Colonic mucosa (tissue), 4 donors: ENCODE results near the gene DGKI. TPM values are rescaled to one million over a fixed set of nuclear protein-coding genes. Genes with fewer than 3 reads are reported as not detected.

Experiments used
- DNase-seq: peaks from one replicate; pipeline ENCODE4 v3.0.0-alpha.2; 2020
- H3K27ac ChIP-seq: fragments of 200-600 bp; one replicate; pipeline ENCODE4 v1.8.0; 2021
- H3K27me3 ChIP-seq: fragments of 200-600 bp; one replicate; pipeline ENCODE4 v1.8.0; 2021
- H3K36me3 ChIP-seq: fragments of 200-600 bp; one replicate; pipeline ENCODE4 v1.8.0; 2021
- H3K4me1 ChIP-seq: fragments of 200-600 bp; one replicate; pipeline ENCODE4 v1.8.0; 2021; ENCODE audit warnings: mild to moderate bottlenecking
- H3K4me3 ChIP-seq: fragments of 200-600 bp; one replicate; pipeline ENCODE4 v1.8.0; 2021
- H3K9ac ChIP-seq, 2 donors: one replicate each; pipeline ENCODE4 v1.7.0; 2013; ENCODE audit warnings: control low read depth in 2 of 2, low read depth in 2 of 2, low read length in 2 of 2
- H3K9me3 ChIP-seq: fragments of 200-600 bp; one replicate; pipeline ENCODE4 v1.8.0; 2021
- intact Hi-C: fragments of 100-400 bp; cut with DNase I; formaldehyde crosslinking; loops from one replicate; pipeline ENCODE4 v1.14.1; 2022
- total RNA-seq, 2 donors: library from RNA; stranded (reverse); fragmentation: NEBNext Ultra II Directional in 1 of 2; extraction: Animal tissue kit (Norgen Biotek cat#: 25700) in 1 of 2; gene quantifications; one replicate each; pipeline ENCODE4 v1.2.1, GENCODE V29; 2021
- TF ChIP-seq, protein P1 (sequence below): fragments of 200-600 bp; IDR thresholded peaks from one replicate; pipeline ENCODE4 v1.8.0; 2022; ENCODE audit warnings: antibody characterized with exemption, mild to moderate bottlenecking
- donor health status: healthy.
- donor health status: DM: no; HTN: no; CAD: no.
- donor health status: DM: no; HTN: no; CAD: no.

Gene DGKI
- total RNA-seq, 2 donors from 2014 or later: 0.35 to 0.67 TPM

DNA sequence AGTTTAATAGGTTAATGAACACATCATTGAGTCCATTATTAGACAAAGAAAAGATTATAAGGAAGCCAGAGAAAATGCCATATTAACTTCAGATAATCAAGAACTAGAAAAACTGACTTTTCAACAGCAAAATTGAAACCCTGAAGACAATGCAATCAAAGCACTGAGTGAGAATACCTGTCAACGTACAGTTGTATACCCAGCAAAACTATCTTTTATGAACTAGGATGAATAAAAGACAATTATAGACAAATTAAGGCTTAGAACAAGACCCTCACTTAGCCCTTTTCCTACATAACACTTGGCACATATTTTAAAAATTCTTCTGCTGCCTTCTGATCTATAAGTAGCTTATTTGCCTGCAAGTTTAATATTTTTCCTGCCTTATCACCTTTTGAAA is 19.0 kb upstream of the DGKI start:
- Histone ChIP-seq H3K36me3 (no peaks in the 10 kb centered on the region), H3K4me3 (no peak overlapping the region), H3K4me1 (no peaks in the 10 kb centered on the region), H3K9ac (no peak overlapping the region), H3K27ac (no peak overlapping the region), H3K9me3 (no peaks in the 10 kb centered on the region), H3K27me3 (no peaks in the 10 kb centered on the region)
- TF ChIP-seq, protein P1, sequence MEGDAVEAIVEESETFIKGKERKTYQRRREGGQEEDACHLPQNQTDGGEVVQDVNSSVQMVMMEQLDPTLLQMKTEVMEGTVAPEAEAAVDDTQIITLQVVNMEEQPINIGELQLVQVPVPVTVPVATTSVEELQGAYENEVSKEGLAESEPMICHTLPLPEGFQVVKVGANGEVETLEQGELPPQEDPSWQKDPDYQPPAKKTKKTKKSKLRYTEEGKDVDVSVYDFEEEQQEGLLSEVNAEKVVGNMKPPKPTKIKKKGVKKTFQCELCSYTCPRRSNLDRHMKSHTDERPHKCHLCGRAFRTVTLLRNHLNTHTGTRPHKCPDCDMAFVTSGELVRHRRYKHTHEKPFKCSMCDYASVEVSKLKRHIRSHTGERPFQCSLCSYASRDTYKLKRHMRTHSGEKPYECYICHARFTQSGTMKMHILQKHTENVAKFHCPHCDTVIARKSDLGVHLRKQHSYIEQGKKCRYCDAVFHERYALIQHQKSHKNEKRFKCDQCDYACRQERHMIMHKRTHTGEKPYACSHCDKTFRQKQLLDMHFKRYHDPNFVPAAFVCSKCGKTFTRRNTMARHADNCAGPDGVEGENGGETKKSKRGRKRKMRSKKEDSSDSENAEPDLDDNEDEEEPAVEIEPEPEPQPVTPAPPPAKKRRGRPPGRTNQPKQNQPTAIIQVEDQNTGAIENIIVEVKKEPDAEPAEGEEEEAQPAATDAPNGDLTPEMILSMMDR: no peak
- intact Hi-C loops: no loop called here
- DNase-seq: no peak

DNA sequence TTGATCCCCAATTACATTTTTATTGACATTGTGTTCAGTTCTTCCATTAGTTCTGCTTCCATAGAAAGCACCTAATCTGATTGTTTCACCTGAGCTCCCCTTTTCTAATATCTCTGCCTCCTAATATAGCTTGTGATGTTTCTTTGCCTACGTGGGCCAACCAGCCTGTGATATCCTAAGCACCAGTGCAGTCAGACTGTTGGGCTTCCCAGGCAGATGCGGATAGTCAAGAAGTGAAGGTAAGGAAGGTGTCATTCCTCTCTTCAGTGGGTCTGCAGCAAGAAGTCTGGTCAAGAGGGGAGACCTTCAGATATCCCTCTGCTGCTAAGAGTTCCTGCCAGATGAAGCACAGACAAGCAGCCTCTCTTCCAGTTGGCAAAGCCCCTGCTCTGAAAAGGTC is 16.2 kb upstream of the DGKI start:
- Histone ChIP-seq H3K27ac (no peak overlapping the region), H3K36me3 (no peaks in the 10 kb centered on the region), H3K4me3 (no peak overlapping the region), H3K4me1 (no peaks in the 10 kb centered on the region), H3K9ac (no peak overlapping the region), H3K9me3 (no peaks in the 10 kb centered on the region), H3K27me3 (no peaks in the 10 kb centered on the region)
- no peak for DNase-seq
- intact Hi-C loops: no loop called here
- TF ChIP-seq, protein P1: no peak

DNA sequence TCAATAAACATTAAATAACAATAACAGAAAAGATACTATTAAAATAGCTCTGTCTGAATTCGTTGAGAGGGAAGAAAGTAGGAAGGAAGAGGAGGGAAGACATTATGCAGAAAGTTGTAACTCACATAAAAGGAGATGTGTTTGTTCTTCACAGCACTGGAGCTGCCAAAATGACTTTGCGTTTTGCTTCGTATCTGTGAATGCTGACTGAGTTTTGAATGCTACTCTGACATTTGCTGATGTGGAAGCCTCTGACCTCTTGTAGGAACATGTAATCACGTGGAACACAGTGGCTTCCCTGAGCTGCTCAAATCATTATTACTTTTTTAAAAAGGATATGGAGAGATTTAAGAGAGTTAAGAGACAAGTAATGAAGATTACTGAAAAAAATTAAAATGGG is 15.6 kb upstream of the DGKI start:
- no peaks in the 10 kb centered on the region for H3K27me3 ChIP-seq
- H3K27ac ChIP-seq: no peak overlapping the region
- intact Hi-C loops: no loop called here
- TF ChIP-seq, protein P1: no peak
- no peak overlapping the region for H3K9ac ChIP-seq
- no peak for DNase-seq
- no peaks in the 10 kb centered on the region for H3K9me3 ChIP-seq
- no peaks in the 10 kb centered on the region for H3K36me3 ChIP-seq
- H3K4me3 ChIP-seq: no peak overlapping the region
- H3K4me1 ChIP-seq: no peaks in the 10 kb centered on the region

DNA sequence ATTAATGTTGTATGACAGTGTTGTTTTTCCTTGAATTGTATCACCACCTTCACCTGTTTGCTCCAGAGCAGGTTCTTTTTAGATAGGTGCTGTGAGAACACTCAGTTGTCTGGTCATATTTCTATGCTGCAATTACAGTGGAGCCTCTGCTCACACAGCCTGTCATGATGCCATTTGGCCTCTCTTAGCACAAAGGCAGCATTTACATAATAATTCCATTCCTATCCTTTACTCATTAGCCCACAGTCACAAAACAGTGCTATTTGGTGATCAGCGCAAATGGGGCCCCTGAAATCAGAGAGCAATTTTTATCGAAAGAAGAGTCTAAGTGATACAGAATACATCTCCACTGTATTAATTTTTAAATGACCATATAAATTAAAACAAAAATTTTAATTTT is 13.8 kb upstream of the DGKI start:
- H3K36me3 ChIP-seq: no peaks in the 10 kb centered on the region
- TF ChIP-seq, protein P1: no peak

DNA sequence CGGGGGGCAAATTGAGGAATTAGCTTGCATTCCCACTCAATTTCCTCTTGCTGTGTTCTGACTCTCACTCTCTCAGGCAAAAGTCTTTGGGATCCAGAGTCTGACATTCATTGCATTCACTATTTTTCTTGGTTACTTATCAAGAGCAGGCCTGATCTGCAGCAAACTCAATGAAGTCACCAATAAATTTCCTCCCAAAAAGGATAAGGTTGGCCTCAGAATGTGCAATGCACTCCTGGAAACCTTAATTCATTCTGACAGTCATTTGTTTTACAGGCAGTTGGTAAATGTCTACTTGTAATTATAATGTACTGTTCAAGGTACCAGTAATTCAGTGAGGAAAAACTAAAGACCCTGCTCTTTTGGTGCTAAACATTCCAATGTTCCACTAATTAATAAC is 6.3 kb upstream of the DGKI start:
- intact Hi-C loops: no loop called here

More for the DNA sequence above, 13.8 kb upstream of the DGKI start:
- intact Hi-C loops: no loop called here
- no peaks in the 10 kb centered on the region for H3K27me3 ChIP-seq
- no peak for DNase-seq
- no peak overlapping the region for H3K4me3 ChIP-seq
- H3K4me1 ChIP-seq: no peaks in the 10 kb centered on the region
- no peak overlapping the region for H3K27ac ChIP-seq
- no peak overlapping the region for H3K9ac ChIP-seq
- H3K9me3 ChIP-seq: no peaks in the 10 kb centered on the region

More for the DNA sequence above, 6.3 kb upstream of the DGKI start:
- TF ChIP-seq, protein P1: no peak
- no peaks in the 10 kb centered on the region for H3K27me3 ChIP-seq
- DNase-seq: no peak
- no peaks in the 10 kb centered on the region for H3K36me3 ChIP-seq
- no peaks in the 10 kb centered on the region for H3K4me1 ChIP-seq
- no peak overlapping the region for H3K9ac ChIP-seq
- no peak overlapping the region for H3K4me3 ChIP-seq
- no peak overlapping the region for H3K27ac ChIP-seq
- H3K9me3 ChIP-seq: no peaks in the 10 kb centered on the region
